ENCODE results near the gene LZTFL1.

LZTFL1 gene

GRCh38 chr3:45803252-45803935 is 38.5 kb downstream of the LZTFL1 start:
- H2AFZ ChIP-seq (ENCODE audit: low read depth): no peak overlapping the region
- H3K4me1 ChIP-seq (ENCODE audit: low read depth, poor library complexity, severe bottlenecking): no peaks in the 10 kb centered on the region
- TF ChIP-seq CTCF (conservative IDR thresholded peaks at IDR 0.05; ENCODE audit: low read depth, low read length): no peak
- H3K36me3 ChIP-seq (ENCODE audit: insufficient read depth): no peaks in the 10 kb centered on the region
- H4K20me1 ChIP-seq (ENCODE audit: insufficient read depth): no peaks in the 10 kb centered on the region
- H3K4me2 ChIP-seq: no peak overlapping the region
- H3K27ac ChIP-seq: no peak overlapping the region
- no peaks in the 10 kb centered on the region for H3K79me2 ChIP-seq (ENCODE audit: insufficient read depth, low read depth)
- H3K27me3 ChIP-seq (ENCODE audit: insufficient read depth, low read depth): no peaks in the 10 kb centered on the region
- H3K9ac ChIP-seq: no peak overlapping the region
- H3K4me3 ChIP-seq (IDR thresholded peaks at IDR 0.05; ENCODE audit: insufficient read depth, low read depth, low read length): no peak overlapping the region

GRCh38 chr3:45802146-45802545 is 39.8 kb downstream of the LZTFL1 start:
- no peak overlapping the region for H3K4me3 ChIP-seq (IDR thresholded peaks at IDR 0.05; ENCODE audit: insufficient read depth, low read depth, low read length)
- H3K36me3 ChIP-seq (ENCODE audit: insufficient read depth): no peaks in the 10 kb centered on the region
- H3K27me3 ChIP-seq (ENCODE audit: insufficient read depth, low read depth): no peaks in the 10 kb centered on the region
- H4K20me1 ChIP-seq (ENCODE audit: insufficient read depth): no peaks in the 10 kb centered on the region
- H3K4me2 ChIP-seq: no peak overlapping the region
- H3K79me2 ChIP-seq (ENCODE audit: insufficient read depth, low read depth): no peaks in the 10 kb centered on the region
- no peak for TF ChIP-seq CTCF (conservative IDR thresholded peaks at IDR 0.05; ENCODE audit: low read depth, low read length)
- no peak overlapping the region for H3K9ac ChIP-seq
- H3K4me1 ChIP-seq (ENCODE audit: low read depth, poor library complexity, severe bottlenecking): no peaks in the 10 kb centered on the region
- no peak overlapping the region for H2AFZ ChIP-seq (ENCODE audit: low read depth)
- H3K27ac ChIP-seq: no peak overlapping the region

DNA sequence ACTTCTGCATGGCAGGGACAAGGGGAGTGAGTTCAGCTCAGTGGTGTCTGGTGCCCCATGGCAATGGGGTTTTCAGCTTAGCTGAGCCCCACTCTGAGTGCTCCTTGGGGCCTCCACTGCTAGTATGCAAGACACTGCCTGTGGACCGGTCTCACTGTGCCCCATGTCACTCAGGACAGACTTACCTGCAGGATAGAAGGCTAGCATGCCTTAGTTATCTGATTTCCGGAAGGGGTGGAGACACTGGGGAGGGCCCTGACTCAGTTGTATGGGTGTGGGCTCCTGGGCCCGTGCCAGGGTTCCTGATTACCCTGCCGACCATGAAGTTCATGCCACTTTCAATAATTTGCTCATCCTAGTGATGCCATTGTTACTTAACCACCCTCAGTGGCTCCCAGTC is 41.3 kb downstream of the LZTFL1 start:
- Histone ChIP-seq H3K27ac (no peak overlapping the region), H4K20me1 (ENCODE audit: insufficient read depth) (no peaks in the 10 kb centered on the region), H3K36me3 (ENCODE audit: insufficient read depth) (no peaks in the 10 kb centered on the region), H3K9ac (no peak overlapping the region), H3K4me1 (ENCODE audit: low read depth, poor library complexity, severe bottlenecking) (no peaks in the 10 kb centered on the region), H3K4me2 (no peak overlapping the region), H2AFZ (ENCODE audit: low read depth) (no peak overlapping the region), H3K4me3 (IDR thresholded peaks at IDR 0.05; ENCODE audit: insufficient read depth, low read depth, low read length) (no peak overlapping the region), H3K79me2 (ENCODE audit: insufficient read depth, low read depth) (no peaks in the 10 kb centered on the region), H3K27me3 (ENCODE audit: insufficient read depth, low read depth) (no peaks in the 10 kb centered on the region)
- no peak for TF ChIP-seq CTCF (conservative IDR thresholded peaks at IDR 0.05; ENCODE audit: low read depth, low read length)

DNA sequence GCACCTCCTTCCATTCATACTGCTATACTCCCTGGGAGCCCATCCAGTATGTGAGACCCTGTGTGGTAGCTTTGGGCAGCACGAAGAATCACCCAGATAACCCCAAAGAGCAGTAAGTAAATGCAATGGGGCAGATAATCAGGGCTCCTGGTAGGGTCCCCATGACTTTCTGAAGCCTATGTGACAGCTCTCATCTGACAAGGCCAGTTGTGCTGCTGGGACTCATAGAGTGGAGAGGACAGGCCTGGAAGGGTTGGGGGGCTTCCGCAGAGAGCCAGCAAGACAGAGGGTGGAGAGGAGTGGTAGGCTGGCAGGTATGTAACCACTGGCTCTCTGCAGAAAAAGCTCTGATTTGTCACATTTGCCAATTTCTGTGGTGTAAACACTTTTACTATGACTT is 42.3 kb downstream of the LZTFL1 start:
- Histone ChIP-seq H3K27ac (no peak overlapping the region), H3K4me1 (ENCODE audit: low read depth, poor library complexity, severe bottlenecking) (no peaks in the 10 kb centered on the region), H3K9ac (no peak overlapping the region), H3K79me2 (ENCODE audit: insufficient read depth, low read depth) (no peaks in the 10 kb centered on the region), H2AFZ (ENCODE audit: low read depth) (no peak overlapping the region), H4K20me1 (ENCODE audit: insufficient read depth) (no peaks in the 10 kb centered on the region), H3K4me2 (no peak overlapping the region), H3K4me3 (IDR thresholded peaks at IDR 0.05; ENCODE audit: insufficient read depth, low read depth, low read length) (no peak overlapping the region), H3K27me3 (ENCODE audit: insufficient read depth, low read depth) (no peaks in the 10 kb centered on the region), H3K36me3 (ENCODE audit: insufficient read depth) (no peaks in the 10 kb centered on the region)
- no peak for TF ChIP-seq CTCF (conservative IDR thresholded peaks at IDR 0.05; ENCODE audit: low read depth, low read length)
